GM06990 (cell line): ENCODE data around the gene KRT6C.

Experiments used
- DNase-seq: peaks from one replicate; pipeline ENCODE4 v3.0.0-alpha.2; 2011; ENCODE audit not compliant: insufficient read length; ENCODE audit errors: extremely low read depth
- H3K27me3 ChIP-seq: replicated peaks from 2 replicates; pipeline ENCODE4 v1.6.0; 2011; ENCODE audit warnings: low read length; ENCODE audit not compliant: control insufficient read depth, insufficient read depth
- H3K36me3 ChIP-seq: 2 replicates; pipeline ENCODE4 v1.5.1; 2011; ENCODE audit warnings: low read length; ENCODE audit not compliant: control insufficient read depth, insufficient read depth
- H3K4me3 ChIP-seq: replicated peaks from 2 replicates; pipeline ENCODE4 v1.5.1; 2011; ENCODE audit warnings: low read depth, mild to moderate bottlenecking, control low read depth, low read length
- TF ChIP-seq, protein P1 (sequence below): IDR thresholded peaks from 2 replicates; pipeline ENCODE4 v1.5.1; 2011; ENCODE audit warnings: low read length, control low read depth, mild to moderate bottlenecking, inconsistent platforms; ENCODE audit not compliant: insufficient read depth, poor library complexity, severe bottlenecking

KRT6C gene

GRCh38 chr12:52515319-52515646 is 41.7 kb upstream of the KRT6C start:
- Histone ChIP-seq H3K27me3 (no peaks in the 10 kb centered on the region; the same call in 1 of the 2 replicates), H3K36me3 (no peaks in the 10 kb centered on the region), H3K4me3 (no peak overlapping the region)
- TF ChIP-seq, protein P1, sequence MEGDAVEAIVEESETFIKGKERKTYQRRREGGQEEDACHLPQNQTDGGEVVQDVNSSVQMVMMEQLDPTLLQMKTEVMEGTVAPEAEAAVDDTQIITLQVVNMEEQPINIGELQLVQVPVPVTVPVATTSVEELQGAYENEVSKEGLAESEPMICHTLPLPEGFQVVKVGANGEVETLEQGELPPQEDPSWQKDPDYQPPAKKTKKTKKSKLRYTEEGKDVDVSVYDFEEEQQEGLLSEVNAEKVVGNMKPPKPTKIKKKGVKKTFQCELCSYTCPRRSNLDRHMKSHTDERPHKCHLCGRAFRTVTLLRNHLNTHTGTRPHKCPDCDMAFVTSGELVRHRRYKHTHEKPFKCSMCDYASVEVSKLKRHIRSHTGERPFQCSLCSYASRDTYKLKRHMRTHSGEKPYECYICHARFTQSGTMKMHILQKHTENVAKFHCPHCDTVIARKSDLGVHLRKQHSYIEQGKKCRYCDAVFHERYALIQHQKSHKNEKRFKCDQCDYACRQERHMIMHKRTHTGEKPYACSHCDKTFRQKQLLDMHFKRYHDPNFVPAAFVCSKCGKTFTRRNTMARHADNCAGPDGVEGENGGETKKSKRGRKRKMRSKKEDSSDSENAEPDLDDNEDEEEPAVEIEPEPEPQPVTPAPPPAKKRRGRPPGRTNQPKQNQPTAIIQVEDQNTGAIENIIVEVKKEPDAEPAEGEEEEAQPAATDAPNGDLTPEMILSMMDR = no peak
- DNase-seq = no peak

DNA sequence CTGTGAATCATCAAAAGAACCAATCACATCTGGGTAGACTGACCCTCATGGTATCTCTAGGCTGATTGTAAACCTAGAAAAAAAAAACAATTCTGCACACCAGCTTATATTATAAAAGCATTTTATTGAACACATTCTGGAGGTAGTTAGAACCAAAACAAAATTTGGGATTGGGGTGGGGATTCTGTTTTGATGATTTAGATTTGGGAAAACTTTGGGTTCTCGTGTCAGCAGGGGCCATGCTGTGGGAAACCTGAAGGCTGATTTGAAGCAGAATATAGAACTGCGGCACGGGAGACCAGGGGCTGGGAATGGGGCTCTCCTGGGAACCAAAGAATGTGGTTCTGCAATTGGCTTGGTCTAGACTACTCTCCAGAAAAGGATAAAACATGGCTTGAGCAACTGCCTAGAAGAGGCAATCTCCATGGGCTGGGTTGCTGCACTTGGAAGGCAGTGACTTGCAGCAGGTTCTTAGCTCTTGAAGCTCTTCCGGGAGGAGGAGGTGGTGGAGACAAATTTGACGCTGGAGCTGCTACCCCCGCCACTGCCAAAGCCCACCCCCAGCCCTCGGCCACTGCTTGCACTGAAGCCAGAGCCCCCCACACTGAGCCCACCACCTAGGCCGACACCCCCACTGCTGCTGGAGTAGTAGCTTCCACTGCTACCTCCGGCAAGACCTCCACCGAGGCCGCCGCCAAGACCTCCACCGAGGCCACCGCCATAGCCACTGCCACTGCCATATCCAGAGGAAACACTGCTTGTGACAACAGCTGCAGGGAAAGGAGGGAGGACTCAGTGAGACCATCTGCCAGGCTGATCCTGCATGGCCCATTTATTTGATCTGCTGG is 41.1 kb upstream of the KRT6C start:
- no peak for DNase-seq
- TF ChIP-seq, protein P1 = no peak
- H3K36me3 ChIP-seq = no peaks in the 10 kb centered on the region
- H3K4me3 ChIP-seq = no peak overlapping the region
- H3K27me3 ChIP-seq = no peaks in the 10 kb centered on the region; the same call in 1 of the 2 replicates

GRCh38 chr12:52513736-52514135 is 40.1 kb upstream of the KRT6C start:
- no peaks in the 10 kb centered on the region for H3K36me3 ChIP-seq
- no peaks in the 10 kb centered on the region; the same call in 1 of the 2 replicates for H3K27me3 ChIP-seq
- no peak for DNase-seq
- H3K4me3 ChIP-seq = no peak overlapping the region
- TF ChIP-seq, protein P1 = no peak

DNA sequence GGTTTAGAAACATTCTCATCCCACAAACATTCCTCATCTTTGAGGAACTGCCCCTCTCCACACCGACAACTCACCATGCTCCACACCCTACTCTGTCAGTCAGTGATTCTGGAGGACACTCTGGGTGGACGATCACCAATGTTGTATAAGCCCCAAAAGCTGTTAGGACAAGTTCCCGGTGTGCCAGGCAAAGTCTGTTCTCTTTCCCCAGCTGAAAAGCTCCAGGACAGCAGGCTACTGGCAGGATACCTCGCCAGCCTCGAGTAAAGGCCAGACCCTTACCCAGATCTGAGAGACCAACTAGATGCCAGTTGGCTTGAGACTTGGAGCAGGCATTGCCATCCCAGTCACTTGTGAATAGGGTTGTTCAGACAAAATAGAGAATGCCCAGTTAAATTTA is 34.6 kb upstream of the KRT6C start:
- Histone ChIP-seq H3K4me3 (no peak overlapping the region), H3K36me3 (no peaks in the 10 kb centered on the region), H3K27me3 (no peaks in the 10 kb centered on the region)
- TF ChIP-seq, protein P1 = no peak
- no peak for DNase-seq

DNA sequence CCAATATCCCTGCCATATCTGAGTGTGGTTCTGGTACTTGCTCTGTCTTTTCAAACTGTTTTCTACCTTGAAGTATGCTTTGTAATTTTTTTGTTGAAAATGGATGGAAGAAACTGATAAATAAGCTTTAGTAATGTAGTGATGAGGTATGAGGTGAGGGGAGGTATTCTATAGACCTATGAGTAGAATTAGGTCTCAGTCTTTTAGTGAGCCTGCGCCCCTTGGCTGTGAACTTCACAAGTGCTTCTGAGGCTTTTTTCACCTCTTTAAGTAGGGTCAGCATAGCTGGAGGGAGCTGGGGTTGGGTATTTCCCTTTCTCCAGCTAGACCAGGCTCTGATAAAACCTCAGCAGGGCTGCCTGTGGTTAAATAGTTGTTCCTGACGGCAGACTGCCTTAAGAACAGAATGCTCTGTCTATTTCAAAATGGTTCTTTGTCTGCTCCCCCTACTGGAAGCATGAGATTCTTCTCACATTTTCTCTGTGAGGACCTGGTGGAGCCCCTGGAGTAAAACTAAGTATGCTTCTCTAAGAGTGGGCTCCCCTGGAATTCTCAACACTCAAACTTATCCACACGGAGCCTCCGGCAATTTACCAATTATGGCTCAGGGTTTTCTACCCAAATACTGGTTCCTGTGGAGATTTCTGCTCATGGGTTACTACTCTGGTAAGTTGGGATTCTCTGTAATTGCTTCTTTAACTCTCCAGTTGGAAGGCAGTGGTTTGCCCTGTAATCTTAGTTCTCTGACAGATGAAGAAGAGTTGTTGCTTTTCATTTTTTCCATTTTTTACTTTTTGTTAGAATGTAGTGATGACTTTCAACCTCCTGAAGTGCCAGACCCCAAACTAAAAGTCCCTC is 33.5 kb upstream of the KRT6C start:
- Histone ChIP-seq H3K36me3 (no peaks in the 10 kb centered on the region), H3K27me3 (no peaks in the 10 kb centered on the region), H3K4me3 (no peak overlapping the region)
- no peak for DNase-seq
- TF ChIP-seq, protein P1 = peak; percentile 58
